ENCODE data around the gene BHLHE40. TPM values are rescaled to one million over a fixed set of nuclear protein-coding genes. Genes with fewer than 3 reads are reported as not detected.

The BHLHE40 gene
- total and polyA plus RNA-seq, 2 experiments from 2014 or later: 1.7 to 2.2 TPM

DNA sequence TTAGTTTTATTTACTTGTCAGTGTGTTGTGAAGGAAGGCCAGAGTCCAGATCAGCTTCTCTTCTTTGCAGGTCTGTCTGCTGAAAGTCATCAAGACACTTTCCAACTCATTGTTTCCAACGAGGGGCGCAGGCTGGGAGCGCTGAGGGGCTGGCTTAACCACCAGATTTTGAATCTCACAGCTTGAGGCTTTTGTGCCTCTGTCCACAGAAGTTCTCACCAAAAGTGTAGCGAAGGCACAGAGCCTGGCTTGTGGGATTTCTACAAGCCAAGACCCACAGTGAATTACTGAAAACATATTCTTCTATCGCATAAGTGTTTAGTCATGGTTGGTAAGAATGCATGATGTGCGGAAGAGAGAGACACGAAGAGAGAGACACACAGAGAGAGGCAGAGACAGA is 35.2 kb downstream of the BHLHE40 start:
- ATAC-seq: no peak
- Mint-ChIP-seq H3K9me3 (no peaks in the 10 kb centered on the region), H3K4me1 (peaks cover 10% of the 10 kb centered on the region), H3K4me3 (no peak overlapping the region), H3K36me3 (ENCODE audit: low read depth) (no peaks in the 10 kb centered on the region), H3K27ac (no peak overlapping the region; the same call in 1 of the 2 replicates), H3K27me3 (ENCODE audit: insufficient read depth, low read depth, poor library complexity) (peaks cover 6% of the 10 kb centered on the region)
- H3K27ac ChIP-seq (ENCODE audit: low read depth): no peak overlapping the region
- H3K79me2 ChIP-seq (replicated peaks; ENCODE audit: insufficient read depth): no peaks in the 10 kb centered on the region
- H3F3A ChIP-seq (replicated peaks; ENCODE audit: low read depth): no peaks in the 10 kb centered on the region
- H3K4me3 ChIP-seq: no peak overlapping the region
- H2AFZ ChIP-seq: 0 out of 2 replicates have a peak overlapping the region, but pooled peaks have one; percentile 18
- no peaks in the 10 kb centered on the region for H4K20me1 ChIP-seq (replicated peaks; ENCODE audit: insufficient read depth)
- TF ChIP-seq, protein P1, sequence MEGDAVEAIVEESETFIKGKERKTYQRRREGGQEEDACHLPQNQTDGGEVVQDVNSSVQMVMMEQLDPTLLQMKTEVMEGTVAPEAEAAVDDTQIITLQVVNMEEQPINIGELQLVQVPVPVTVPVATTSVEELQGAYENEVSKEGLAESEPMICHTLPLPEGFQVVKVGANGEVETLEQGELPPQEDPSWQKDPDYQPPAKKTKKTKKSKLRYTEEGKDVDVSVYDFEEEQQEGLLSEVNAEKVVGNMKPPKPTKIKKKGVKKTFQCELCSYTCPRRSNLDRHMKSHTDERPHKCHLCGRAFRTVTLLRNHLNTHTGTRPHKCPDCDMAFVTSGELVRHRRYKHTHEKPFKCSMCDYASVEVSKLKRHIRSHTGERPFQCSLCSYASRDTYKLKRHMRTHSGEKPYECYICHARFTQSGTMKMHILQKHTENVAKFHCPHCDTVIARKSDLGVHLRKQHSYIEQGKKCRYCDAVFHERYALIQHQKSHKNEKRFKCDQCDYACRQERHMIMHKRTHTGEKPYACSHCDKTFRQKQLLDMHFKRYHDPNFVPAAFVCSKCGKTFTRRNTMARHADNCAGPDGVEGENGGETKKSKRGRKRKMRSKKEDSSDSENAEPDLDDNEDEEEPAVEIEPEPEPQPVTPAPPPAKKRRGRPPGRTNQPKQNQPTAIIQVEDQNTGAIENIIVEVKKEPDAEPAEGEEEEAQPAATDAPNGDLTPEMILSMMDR (conservative IDR thresholded peaks at IDR 0.05; ENCODE audit: low read depth in 2 of 2): no peak
- TF ChIP-seq CREB1 (CRISPR knock-in tag; IDR thresholded peaks at IDR 0.05; ENCODE audit: low read depth) (no peak), ZNF331 (CRISPR knock-in tag; IDR thresholded peaks at IDR 0.05; ENCODE audit: low read depth) (no peak), STAT1 (IDR thresholded peaks at IDR 0.05; ENCODE audit: unreplicated experiment) (no peak), JUNB (IDR thresholded peaks at IDR 0.05; ENCODE audit: unreplicated experiment) (no peak), NANOG (IDR thresholded peaks at IDR 0.05; ENCODE audit: borderline replicate concordance) (no peak), ZNF114 (CRISPR knock-in tag; IDR thresholded peaks at IDR 0.05) (no peak)
- TF ChIP-seq, protein P2, sequence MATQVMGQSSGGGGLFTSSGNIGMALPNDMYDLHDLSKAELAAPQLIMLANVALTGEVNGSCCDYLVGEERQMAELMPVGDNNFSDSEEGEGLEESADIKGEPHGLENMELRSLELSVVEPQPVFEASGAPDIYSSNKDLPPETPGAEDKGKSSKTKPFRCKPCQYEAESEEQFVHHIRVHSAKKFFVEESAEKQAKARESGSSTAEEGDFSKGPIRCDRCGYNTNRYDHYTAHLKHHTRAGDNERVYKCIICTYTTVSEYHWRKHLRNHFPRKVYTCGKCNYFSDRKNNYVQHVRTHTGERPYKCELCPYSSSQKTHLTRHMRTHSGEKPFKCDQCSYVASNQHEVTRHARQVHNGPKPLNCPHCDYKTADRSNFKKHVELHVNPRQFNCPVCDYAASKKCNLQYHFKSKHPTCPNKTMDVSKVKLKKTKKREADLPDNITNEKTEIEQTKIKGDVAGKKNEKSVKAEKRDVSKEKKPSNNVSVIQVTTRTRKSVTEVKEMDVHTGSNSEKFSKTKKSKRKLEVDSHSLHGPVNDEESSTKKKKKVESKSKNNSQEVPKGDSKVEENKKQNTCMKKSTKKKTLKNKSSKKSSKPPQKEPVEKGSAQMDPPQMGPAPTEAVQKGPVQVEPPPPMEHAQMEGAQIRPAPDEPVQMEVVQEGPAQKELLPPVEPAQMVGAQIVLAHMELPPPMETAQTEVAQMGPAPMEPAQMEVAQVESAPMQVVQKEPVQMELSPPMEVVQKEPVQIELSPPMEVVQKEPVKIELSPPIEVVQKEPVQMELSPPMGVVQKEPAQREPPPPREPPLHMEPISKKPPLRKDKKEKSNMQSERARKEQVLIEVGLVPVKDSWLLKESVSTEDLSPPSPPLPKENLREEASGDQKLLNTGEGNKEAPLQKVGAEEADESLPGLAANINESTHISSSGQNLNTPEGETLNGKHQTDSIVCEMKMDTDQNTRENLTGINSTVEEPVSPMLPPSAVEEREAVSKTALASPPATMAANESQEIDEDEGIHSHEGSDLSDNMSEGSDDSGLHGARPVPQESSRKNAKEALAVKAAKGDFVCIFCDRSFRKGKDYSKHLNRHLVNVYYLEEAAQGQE (IDR thresholded peaks at IDR 0.05; ENCODE audit: unreplicated experiment): no peak
- TF ChIP-seq, protein P3, sequence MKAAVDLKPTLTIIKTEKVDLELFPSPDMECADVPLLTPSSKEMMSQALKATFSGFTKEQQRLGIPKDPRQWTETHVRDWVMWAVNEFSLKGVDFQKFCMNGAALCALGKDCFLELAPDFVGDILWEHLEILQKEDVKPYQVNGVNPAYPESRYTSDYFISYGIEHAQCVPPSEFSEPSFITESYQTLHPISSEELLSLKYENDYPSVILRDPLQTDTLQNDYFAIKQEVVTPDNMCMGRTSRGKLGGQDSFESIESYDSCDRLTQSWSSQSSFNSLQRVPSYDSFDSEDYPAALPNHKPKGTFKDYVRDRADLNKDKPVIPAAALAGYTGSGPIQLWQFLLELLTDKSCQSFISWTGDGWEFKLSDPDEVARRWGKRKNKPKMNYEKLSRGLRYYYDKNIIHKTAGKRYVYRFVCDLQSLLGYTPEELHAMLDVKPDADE (IDR thresholded peaks at IDR 0.05): no peak
- no peak overlapping the region for H3K4me2 ChIP-seq
- H3K9me2 ChIP-seq (ENCODE audit: insufficient read depth): no peaks in the 10 kb centered on the region
- H3K27me3 ChIP-seq (ENCODE audit: insufficient read depth): no peaks in the 10 kb centered on the region
- no peak for DNase-seq (ENCODE audit: low spot score)
- H3K36me3 ChIP-seq (ENCODE audit: insufficient read depth): no peaks in the 10 kb centered on the region
- no peaks in the 10 kb centered on the region for H3K4me1 ChIP-seq (ENCODE audit: insufficient read depth)

DNA sequence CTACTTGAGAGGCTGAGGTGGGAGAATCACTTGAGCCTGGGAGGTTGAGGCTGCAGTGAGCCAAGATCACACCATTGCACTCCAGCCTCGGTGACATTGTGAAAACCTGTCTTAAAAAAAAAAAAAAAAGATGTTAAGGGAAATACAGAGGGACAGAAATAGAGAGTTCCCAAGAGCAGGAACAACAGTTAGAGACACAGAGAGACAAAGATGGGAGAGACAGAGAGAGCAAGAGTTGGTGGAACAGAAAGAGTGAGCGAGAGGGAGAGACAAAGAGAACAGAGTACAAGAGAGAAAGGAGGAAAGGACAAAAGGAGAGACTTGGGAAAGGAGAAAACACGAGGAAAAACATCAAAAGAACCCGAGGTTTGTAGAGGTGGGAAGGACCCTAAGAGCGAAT is 35.8 kb downstream of the BHLHE40 start:
- Mint-ChIP-seq H3K36me3 (ENCODE audit: low read depth) (no peaks in the 10 kb centered on the region), H3K27me3 (ENCODE audit: insufficient read depth, low read depth, poor library complexity) (peaks cover 6% of the 10 kb centered on the region), H3K27ac (no peak overlapping the region), H3K9me3 (no peaks in the 10 kb centered on the region), H3K4me1 (peaks cover 10% of the 10 kb centered on the region), H3K4me3 (no peak overlapping the region)
- Histone ChIP-seq H3K4me2 (no peak overlapping the region), H3K36me3 (ENCODE audit: insufficient read depth) (no peaks in the 10 kb centered on the region), H4K20me1 (replicated peaks; ENCODE audit: insufficient read depth) (no peaks in the 10 kb centered on the region), H3K27ac (ENCODE audit: low read depth) (no peak overlapping the region), H3K4me3 (no peak overlapping the region), H3K79me2 (replicated peaks; ENCODE audit: insufficient read depth) (no peaks in the 10 kb centered on the region), H2AFZ (no peak overlapping the region), H3K27me3 (ENCODE audit: insufficient read depth) (no peaks in the 10 kb centered on the region), H3K9me2 (ENCODE audit: insufficient read depth) (no peaks in the 10 kb centered on the region), H3K4me1 (ENCODE audit: insufficient read depth) (no peaks in the 10 kb centered on the region), H3F3A (replicated peaks; ENCODE audit: low read depth) (no peaks in the 10 kb centered on the region)
- ATAC-seq (no peak), DNase-seq (ENCODE audit: low spot score) (no peak)
- no peak for TF ChIP-seq EZH2phosphoT487 (IDR thresholded peaks at IDR 0.05; ENCODE audit: unreplicated experiment)
